HG02588 (cell line): Measurements from ENCODE around the gene MED13L.

Source experiments
- ATAC-seq: cut with Tn5 transposase; IDR thresholded peaks from one replicate; pipeline ENCODE4 v1.9.1; 2021; ENCODE audit warnings: mild to moderate bottlenecking, moderate library complexity; ENCODE audit not compliant: unreplicated experiment

MED13L gene

DNA sequence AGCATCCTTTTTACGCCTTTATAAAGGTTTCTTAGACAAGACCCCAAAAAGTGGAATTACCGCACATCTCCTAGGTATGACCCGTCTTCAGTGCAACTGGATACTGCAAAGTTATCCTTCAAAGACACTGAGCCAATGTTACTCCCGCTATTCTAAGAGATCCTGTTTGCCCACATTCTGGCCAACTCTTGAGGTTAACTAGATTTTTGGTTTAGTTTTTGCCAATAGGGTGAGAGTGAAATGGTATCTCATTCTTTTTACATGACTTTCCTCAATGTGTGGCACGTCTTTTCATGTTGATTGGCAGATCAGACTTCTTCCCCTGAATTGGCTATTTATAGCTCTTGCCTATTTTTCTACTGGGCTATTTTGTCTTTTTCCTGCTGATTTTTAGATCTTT, 347.2 kb downstream of the MED13L start:
- ATAC-seq, result no peak

DNA sequence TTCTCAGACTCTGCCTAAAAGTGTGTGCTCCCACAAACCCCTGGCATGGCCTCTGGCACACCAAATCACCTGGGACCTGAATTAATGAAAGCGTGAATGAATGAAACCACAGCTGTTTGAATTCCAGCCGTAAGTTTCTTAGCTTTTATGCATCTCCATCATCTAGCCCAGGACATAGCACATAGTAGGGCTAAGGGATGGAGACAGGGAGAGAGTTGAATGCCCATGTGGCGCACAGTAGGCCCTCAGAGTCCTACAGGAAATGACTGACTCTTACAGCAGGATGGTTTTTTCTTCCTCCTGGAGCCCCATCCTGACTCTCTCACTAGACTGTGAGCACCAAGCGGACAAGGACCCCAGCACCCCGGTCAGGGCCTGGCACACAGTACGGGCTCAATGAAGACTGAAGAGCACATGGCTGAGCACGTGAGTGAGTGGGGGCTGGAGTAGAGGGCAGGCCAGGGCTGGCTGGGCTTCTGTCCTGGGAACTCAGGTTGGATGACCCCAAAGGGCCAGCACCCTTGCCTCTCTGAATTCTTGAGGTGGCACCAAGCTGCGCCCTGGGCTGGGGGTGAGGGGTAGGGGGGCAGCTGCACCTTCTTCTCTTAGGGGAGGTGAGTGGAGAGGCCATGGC, 351.3 kb downstream of the MED13L start:
- no peak for ATAC-seq

GRCh38 chr12:115923851-115924250, 353.6 kb downstream of the MED13L start:
- no peak for ATAC-seq

DNA sequence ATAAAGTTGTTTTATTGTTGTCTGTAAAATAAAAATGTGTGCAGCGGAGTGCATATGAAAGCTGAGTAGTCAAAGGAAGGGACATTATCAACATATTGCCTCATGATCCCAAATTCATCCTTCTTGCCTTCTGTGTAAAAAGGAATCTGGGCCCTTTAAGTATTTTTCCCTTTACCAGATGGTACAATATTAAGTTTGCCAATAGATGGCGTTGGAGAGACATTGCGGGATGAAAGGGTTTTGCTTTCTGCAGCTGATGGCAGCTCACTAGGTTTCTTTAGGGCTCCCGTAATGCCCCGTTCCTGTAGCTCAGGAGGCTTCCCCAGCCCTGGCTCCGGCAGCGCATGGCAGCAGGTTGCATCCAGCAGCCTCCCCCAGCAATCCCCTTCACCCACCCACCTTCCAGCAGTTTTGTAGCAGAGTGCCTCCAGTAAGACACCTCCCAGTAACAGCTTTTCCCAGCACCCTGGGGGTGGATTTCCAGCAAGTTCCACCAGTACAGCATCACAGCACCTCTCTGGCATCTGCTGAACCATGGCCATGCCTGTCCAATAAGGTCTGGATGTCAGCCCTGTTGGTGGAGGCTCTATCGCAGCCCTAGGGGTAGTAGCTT, 354.4 kb downstream of the MED13L start:
- ATAC-seq, result no peak

DNA sequence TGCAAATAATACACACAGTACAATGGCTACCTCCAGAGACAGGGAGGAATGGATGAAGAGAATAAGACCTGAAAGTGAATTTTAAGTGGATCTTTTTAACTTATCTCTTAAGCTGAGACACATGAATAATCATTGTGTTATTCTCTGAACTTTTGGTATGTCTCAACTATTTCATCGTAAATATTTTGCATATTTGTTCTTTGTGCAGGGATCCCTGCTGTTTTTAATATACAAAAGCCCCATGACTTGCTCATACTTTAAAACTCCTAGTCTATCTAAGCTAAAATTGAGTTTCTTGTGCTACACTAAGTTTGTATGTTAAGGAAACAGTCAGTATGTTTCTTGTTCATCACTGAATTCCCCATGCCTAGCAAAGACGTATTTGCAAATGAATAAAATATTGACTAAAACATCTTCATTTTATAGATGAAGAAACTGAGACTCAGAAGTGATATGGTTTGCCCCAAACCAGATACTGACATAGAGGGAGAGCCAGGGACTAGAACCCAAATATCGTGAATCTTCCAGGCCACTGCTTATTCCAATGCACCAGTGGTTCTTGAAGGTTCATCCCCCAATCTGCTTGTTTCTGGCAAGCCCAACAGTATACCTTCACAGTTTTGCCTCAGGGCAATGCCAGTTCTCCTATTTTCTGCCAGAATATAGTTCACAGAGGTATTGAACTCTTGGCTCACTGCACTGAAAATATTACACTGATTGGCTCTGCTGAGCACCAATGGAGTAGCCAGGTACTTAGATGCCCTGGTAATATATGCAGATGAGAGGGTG, 356.9 kb downstream of the MED13L start:
- no peak for ATAC-seq

- ATAC-seq, result no peak
Measured at GRCh38 chr12:115918763-115919162, 358.7 kb downstream of the MED13L start.

- ATAC-seq, result peak; percentile 54
Measured at GRCh38 chr12:115916910-115917668, 360.4 kb downstream of the MED13L start.

- ATAC-seq, result no peak
Measured at GRCh38 chr12:115914122-115914521, 363.4 kb downstream of the MED13L start.

DNA sequence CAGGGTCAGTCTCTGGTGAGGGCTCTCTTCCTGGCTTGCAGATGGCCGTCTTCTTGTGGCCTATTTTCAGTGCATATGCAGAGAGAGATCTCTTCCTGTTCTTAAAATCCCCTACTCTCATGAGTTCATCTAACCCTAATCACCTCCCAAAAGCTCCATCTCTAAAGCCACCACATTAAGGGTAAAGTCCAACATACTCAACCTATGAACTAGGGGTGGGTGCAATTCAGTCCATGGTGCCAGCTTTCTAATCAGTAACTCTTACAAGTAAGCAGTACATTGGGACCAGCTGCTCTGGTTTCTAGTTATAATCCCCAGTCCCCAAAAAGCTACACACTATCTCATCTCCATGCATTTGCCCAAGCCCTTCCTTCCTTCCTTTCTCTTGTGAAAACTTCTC, 365.1 kb downstream of the MED13L start:
- ATAC-seq, result no peak

GRCh38 chr12:115911360-115911759, 366.1 kb downstream of the MED13L start:
- ATAC-seq, result no peak

- ATAC-seq, result no peak
Measured at GRCh38 chr12:115910057-115910456, 367.4 kb downstream of the MED13L start.
